HG03039 (cell line): ENCODE measurements around the gene NBEA.
"Not testable (repeated sequence)": the region's sequence is repeated elsewhere in the genome, so short reads cannot be mapped to it uniquely, and the experiment has no call there.

Experiments
- ATAC-seq: cut with Tn5 transposase; IDR thresholded peaks from one replicate; pipeline ENCODE4 v1.9.1; 2021; ENCODE audit warnings: mild to moderate bottlenecking, moderate library complexity; ENCODE audit not compliant: unreplicated experiment

Gene NBEA, protein sequence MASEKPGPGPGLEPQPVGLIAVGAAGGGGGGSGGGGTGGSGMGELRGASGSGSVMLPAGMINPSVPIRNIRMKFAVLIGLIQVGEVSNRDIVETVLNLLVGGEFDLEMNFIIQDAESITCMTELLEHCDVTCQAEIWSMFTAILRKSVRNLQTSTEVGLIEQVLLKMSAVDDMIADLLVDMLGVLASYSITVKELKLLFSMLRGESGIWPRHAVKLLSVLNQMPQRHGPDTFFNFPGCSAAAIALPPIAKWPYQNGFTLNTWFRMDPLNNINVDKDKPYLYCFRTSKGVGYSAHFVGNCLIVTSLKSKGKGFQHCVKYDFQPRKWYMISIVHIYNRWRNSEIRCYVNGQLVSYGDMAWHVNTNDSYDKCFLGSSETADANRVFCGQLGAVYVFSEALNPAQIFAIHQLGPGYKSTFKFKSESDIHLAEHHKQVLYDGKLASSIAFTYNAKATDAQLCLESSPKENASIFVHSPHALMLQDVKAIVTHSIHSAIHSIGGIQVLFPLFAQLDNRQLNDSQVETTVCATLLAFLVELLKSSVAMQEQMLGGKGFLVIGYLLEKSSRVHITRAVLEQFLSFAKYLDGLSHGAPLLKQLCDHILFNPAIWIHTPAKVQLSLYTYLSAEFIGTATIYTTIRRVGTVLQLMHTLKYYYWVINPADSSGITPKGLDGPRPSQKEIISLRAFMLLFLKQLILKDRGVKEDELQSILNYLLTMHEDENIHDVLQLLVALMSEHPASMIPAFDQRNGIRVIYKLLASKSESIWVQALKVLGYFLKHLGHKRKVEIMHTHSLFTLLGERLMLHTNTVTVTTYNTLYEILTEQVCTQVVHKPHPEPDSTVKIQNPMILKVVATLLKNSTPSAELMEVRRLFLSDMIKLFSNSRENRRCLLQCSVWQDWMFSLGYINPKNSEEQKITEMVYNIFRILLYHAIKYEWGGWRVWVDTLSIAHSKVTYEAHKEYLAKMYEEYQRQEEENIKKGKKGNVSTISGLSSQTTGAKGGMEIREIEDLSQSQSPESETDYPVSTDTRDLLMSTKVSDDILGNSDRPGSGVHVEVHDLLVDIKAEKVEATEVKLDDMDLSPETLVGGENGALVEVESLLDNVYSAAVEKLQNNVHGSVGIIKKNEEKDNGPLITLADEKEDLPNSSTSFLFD (N-terminal part only)

DNA sequence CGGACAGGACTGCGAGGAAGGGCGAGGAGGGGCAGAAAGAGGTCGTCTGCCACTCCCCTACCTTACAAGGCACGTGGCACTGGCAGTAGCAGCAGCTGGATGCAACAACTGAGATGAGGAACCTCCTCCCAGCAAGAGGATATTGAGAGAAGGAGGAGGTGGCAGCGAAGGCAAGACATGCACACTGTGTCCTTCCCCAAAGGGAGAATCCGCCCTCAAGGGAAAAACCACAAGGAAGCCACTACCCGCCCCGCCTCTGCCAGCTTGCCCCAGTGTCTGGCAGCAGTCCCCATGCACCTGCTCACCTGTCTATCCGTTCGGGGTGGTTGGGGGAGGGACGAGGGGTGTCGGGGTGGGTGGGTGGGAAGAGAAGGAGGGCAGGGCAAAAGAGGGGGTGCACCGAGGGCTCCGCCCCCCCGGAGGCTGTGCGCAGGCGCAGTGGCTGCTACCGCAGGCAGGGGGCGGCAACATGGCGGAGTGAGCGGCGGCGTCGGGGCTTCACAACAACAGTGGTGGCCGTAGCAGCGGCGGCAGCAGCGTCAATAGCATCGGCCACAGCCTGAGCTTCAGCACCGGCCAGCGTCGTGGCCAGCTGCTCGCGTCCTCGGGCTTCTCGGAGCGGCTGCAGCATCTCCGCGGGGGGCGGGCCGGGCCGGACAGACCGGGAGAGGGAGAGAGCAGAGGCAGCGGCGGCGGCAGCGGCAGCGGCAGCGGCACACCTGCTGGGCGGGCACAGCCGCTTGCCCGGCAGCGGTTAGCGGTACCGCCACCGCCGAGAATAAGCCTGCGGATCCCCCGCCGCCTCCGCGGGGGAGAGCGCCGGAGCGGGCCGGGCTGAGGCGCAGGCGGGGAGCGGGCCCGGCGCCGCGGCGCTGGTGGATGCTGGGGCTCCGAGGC lies at the start of gene NBEA:
Gene NBEA (plus strand): TSS at position 436 of the 897 bp plus-strand sequence. CDS start 551 bp downstream, outside the sequence.
- peak; percentile 74 for ATAC-seq

DNA sequence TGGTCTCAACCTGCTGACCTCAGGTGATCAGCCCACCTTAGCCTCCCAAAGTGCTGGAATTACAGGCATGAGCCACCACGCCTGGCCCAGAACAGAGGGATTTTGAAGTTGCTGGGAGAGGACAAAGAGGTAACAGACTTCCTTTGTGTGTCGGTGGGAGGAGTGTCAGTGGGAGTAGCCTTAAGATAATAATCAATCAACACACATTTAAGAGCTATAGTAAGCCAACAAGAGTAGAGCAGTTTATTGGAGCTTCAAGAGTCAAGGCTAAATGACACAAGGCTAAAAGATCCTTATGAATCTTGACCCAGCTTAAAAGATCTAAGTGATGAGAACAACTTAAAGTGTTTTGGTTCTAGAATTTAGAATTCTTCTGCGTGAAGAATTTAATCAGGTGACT lies 47.3 kb upstream of the NBEA start:
- ATAC-seq, result no peak

DNA sequence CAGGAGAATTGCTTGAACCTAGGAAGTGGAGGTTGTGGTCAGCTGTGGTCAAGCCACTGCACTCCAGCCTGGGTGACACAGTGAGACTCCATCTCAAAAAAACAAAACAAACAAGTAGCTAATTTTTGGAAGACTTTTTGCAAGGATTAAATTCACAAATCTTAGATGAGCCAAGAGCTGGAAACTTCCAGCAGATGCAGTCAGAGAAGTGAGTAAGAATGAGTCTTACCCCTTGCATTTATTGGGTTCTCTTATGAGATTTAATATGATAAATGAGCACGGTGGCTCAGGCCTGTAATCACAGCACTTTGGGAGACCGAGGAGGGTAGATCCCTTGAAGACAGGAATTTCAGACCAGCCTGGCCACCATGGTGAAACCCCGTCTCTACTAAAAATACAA lies 44.9 kb upstream of the NBEA start:
- ATAC-seq, result no peak

DNA sequence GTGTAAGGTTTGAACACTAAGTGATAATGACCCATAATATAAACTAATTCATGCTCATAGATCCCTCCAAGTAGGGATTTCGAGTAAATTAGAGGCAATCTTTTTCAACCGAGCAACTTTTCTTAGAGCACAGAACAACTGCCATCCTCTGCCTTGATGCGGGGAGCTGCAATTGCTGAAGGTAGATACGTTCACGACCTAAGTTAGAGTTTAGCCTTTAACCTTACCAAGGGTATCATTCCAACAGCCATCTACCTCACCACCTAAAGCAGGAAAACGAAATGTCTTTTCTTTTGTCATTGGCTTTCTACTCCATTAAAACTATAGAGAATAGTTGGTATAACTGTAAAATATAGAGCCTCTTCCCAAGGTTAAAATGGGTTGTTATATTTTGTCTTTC lies 42.2 kb upstream of the NBEA start:
- no peak for ATAC-seq

DNA sequence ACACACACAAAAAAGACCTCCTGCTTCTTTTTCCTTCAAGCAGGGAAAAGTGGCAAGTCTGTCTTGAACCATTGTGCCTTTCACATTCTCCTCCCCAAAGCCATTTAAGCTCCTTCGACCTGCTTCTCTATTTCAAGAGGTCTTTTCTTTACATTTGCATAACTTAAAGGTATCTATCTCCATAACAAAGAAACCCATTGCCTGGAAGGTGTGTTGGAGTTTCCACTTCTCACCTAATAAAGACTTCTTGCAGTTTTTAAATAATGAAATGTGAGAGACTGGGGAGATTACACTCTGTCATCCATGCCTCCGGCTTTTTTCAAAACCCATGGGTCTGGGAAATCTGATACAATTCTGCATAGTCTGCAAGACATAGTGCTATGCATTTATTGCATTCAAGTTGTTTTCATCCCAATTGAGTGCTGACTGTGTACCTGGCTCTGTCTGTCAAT lies 41.8 kb upstream of the NBEA start:
- no peak for ATAC-seq

DNA sequence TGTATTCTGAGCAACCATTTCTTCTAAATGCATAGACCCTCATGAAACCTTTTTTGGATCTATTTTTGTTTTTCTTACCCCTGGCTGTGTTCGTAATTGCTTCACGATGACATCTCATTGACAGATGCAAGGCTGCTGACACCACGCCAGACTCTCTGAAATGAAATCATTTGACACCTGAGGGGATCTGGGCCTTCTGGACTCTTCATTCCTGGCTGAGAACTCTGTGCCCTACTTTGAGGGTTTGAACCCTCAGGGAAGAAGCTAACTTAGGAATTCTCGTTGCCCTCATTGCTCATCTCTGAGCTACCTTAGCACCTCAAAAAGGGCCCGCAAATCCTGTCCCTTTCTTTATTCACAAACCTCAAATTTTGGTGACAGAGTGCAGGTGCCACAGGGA lies 40.5 kb upstream of the NBEA start:
- ATAC-seq, result no peak

DNA sequence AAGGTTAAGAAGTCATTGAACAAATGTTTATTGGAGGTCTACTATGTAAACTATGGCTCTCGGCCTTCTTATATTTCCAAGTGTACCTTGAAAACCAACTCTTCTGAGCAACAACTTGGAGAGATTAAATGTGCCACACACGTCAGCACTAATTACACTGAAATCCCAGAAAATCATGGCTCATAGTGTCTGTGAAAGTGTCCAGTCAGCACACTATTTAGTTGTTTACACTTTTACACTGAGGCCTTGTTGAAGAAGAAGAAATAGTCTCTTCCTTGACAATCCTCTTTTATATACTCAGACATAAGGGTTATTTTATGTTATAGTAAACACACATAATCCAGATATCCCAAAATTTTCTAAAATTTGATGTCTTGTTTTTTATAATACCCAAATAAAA lies 30.9 kb upstream of the NBEA start:
- no peak for ATAC-seq

DNA sequence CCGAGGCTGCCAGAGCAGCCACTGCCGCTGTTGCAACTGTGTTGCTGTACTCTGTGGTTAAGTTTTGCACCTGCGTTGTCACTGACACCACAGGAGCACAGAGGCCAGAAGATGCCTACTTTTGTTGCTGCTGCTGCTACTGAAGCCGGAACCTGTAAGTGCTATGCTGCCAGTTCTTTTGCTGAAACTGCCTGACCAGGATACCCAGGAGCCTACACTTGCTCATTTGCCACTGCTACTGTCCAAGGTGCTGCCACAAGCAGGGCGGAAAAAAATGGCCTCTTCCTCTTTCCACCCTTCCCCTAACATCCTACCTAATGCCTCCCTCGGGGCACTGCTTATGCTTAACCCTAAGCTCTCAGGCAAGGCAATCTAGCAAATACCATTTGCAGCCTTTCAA lies 29.0 kb upstream of the NBEA start:
- ATAC-seq, result no peak

DNA sequence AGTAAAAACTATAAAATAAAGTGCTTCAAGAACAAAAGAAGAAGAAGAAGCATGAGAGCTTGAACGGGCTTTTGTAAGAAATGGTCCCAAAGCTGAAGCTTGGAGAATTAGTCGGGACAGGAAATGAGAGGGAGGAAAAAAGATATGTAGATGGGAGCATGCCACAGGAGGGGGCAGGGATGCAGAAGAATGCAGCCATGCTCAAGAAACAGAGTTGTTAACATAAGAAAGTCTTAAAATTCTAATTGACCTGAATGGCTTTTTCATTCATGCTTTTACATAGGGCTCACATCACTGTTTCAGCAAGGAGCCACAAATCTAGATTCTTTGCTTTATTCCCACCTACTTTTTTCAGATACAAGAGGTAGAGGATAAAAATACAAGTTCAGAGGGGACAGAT lies 27.7 kb upstream of the NBEA start:
- no peak for ATAC-seq

DNA sequence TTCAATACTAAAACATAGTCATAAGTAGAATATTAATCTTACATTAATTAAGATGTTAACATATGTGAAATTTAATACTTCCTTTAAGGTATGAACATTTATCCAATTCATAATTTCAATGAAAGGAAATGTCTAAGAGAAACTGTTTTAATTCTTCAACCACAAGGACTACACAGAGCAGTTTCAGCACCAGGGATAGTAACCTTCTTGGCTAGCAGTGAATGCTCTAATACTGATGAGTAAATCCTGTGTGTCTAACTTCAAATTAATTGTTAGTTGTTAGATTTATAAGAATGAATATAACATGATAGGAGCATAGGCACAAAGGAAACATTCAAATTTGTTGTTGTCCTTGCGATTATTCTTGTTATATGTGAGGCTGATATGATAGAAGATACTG lies 15.6 kb upstream of the NBEA start:
- ATAC-seq, result no peak

DNA sequence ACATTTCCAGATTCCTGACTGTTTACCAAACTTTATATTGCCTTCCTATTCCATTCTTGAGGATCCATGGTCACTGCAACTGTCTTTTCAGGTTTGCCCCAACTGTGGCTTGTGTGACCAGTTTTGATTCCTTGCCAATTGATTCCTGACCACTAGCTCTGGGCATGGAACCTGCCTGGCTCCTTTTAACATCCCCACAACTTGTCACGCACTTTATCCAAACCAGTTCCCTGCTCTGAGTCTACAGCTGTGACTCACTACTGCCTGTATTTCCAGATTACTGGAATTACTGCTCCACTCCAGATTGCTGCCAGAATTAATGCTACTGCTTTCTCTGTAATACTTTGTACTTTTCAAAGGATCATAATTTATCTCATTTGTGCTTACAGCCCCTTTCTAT lies 13.4 kb upstream of the NBEA start:
- ATAC-seq, result not testable (repeated sequence)

DNA sequence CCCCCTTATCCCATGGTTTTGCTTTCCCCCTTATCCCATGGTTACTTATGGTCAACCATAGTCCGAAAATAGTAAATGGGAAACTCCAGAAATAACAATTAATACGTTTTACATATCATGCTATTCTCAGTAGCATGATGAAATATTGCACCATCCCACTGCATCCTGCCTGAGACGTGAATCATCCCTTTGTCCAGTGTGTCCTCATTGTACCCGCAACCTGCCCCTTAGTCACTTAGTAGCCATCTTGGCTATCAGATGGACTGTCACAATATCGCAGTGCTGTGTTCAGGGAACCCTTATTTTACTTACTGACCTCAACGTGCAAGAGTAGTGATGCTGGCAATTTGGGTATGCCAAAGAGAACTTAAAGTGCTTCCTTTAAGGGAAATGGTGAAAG lies 10.5 kb upstream of the NBEA start:
- ATAC-seq, result no peak

DNA sequence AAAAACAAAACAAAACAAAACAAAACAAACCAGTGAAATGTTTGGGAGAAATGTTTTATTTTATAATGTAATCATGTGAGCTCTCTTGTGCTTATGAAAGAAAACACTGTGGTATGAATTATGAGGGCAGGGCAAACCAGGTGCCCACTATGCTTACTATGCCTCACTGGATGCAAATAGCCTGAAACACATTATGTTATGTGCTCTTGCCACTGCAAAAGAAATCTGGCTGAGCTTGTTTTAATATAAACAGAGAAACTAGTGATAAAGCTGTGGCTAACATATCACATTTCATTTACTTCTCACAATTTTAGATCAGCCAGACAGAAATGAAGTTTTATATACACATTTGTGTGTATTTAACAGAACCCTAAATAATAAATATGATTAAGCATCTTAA lies 8.7 kb upstream of the NBEA start:
- ATAC-seq, result no peak

DNA sequence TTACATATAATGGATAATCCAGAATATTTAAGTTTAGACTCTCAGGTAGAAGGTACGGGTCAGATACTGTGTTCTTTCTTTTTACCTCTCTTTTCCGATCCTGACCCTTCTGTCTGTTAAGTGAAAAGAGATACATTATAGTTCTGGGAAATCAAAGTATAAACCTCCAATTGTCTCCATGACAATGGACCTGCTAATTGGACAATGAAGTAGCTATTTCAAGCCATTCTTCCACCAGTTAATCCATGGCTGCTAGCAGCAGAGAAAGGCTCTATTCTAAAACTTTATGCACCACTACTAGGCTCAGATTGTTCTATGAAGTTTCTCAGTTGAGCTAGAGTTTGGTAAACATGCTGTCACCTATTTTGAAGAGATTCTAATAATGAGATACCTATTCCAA lies 8.3 kb upstream of the NBEA start:
- ATAC-seq, result no peak

DNA sequence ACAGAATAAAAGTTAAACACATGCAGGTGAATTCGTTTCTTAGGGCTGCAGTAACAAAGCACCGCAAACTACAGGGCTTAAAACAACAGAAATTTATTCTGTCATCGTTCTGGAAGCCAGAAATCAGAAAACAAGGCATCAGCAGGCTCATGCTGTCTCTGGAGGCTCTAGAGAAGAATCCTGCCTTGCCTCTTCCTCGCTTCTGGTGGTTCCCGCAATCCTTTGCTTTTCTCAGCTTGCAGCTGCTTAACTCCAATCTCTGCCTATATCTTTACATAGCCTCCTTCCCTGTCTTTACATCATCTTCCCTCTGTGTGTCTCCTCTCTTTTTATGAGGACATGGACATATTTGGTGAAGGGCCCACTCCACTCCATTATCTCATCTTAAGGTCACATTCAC lies 6.2 kb upstream of the NBEA start:
- ATAC-seq, result no peak

DNA sequence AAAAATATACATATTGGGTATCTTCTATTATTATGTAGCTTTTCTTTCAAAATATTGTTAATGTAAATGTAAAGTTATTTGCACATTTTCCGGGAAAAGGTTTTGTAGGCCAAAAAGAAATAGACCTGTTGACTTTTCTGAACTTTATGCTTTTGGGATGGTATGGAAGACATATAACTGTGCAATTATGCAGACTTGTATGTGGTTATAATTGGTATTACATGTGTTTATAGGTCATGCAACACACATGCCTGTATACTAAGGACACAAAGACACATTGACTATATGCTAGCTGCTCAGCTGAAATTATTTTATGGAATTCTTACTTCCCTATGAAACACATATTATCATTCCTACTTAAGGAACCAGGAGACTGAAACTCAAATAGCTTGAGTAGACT lies 2.3 kb upstream of the NBEA start:
- ATAC-seq, result no peak

DNA sequence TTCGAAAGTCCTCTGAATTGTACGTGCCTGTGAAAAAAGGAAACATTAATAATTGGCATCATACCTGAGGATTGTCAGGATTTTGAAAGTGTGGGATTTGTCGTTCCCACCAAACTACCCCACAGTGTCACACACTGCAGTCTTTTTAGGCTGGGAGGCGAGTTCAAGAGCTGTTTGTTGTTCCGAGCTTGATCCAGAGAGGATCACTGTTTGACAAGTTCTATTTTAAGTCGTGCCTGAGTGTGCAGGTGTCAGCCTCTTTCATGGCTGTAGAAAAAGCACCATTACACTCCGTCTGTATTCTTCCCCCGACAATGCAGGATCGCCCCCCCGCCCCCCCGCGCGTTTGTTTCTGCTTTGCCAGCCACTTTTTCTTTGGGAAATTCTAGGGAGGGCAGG lies 635 bp upstream of the NBEA start:
- ATAC-seq, result no peak

DNA sequence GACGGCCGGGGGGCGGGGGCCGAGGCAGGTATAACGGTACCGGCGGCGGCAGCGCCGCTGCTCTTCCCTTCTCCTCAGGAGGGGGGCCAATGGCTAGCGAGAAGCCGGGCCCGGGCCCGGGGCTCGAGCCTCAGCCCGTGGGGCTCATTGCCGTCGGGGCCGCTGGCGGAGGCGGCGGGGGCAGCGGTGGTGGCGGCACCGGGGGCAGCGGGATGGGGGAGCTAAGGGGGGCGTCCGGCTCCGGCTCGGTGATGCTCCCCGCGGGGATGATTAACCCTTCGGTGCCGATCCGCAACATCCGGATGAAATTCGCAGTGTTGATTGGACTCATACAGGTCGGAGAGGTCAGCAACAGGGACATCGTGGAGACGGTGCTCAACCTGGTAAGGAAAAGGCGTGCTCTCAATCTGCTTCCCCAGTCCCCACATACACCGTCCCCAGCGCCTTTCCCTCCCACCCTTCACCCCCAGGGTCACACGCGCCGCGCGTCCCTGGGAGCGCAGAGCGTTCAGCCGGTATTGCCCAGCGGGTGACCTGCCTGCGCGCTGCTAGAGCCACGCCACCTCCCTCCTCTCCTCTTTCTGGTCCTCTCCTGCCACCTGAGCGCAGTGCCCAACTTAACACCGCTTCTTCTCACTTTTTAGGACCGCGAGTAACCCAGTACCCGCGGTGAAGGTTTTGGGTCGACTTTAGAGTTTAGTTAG lies 814 bp downstream of the NBEA start:
- ATAC-seq, result no peak

DNA sequence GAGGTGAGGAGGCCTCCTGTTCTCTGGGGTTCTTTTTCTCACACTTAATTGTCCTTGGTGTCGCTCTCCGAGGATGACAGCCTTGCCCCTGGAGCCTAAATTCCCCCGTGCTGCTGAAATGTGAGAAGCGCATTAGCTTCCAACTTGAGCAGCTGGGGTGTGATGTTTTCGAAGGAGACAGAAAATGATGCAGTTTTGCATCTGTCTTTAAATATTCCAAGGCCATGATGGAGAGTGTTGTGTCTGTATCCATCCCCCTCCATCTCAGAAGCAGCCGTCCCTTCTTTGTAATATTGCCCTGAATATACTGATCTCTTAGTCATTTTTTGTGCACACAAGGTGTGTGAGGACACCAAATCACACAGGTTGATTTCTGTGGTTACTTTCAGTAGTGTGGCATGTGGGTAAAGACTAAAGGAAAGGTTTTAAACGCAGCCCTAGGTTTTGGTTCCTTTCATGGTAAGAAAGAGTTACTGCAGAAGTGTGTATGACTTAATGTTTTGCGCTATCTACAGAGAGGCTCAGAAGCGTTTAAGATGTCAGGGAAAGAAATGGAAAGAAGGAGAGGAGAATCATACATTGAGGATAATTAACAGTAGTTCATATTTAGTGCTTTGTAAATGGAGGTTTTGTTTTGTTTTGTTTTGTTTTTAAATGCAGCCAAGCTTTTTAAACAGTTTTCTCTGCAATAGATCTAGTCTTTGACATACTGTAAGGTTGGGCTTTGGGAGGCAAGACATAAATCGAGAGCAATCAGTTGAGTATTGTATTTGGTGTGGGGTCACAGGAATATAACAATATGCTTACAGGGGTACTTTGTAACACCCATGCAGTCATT lies 1.6 kb downstream of the NBEA start:
- ATAC-seq, result no peak
